Measurements from ENCODE around the gene ACADVL.
A peak's percentile ranks its signal among the peaks of the same experiment; 100 is the strongest.

Gene ACADVL

GRCh38 chr17:7246779-7247178 lies 27.0 kb downstream of the ACADVL start:
- TF ChIP-seq ZFX (IDR thresholded peaks at IDR 0.05; ENCODE audit: borderline replicate concordance), result no peak
- TF ChIP-seq CTCF (IDR thresholded peaks at IDR 0.05), result no peak
- no peak overlapping the region for H3K27ac ChIP-seq

- TF ChIP-seq CTCF (IDR thresholded peaks at IDR 0.05), result no peak
- no peak for TF ChIP-seq ZFX (IDR thresholded peaks at IDR 0.05; ENCODE audit: borderline replicate concordance)
- peak overlapping the region; percentile 99 for H3K27ac ChIP-seq
Observed at GRCh38 chr17:7248796-7249195, 29.1 kb downstream of the ACADVL start.

DNA sequence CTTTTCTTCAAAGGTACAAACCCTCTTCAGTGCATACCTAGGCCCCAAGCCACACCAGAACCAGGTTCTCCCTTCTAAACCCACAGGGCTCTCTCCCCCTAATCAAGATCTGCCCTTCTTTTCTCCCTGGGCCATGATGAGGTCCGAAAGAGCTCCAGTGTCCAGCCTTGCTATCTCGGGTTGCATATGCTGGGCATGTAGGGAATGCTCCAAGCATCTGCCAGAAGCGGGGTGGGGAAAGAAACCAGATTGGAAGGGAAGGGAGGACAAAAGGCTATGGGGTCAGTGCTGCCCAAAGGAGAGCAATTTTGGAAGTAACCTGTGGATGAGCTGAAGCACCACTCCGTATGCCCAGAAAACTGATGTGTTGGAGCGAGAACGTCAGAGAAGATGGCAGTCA lies 29.5 kb downstream of the ACADVL start:
- no peak for TF ChIP-seq CTCF (IDR thresholded peaks at IDR 0.05)
- no peak for TF ChIP-seq ZFX (IDR thresholded peaks at IDR 0.05; ENCODE audit: borderline replicate concordance)
- peak overlapping the region; percentile 99 for H3K27ac ChIP-seq

GRCh38 chr17:7249830-7250229 lies 30.1 kb downstream of the ACADVL start:
- no peak for TF ChIP-seq ZFX (IDR thresholded peaks at IDR 0.05; ENCODE audit: borderline replicate concordance)
- TF ChIP-seq CTCF (IDR thresholded peaks at IDR 0.05), result no peak
- peak overlapping the region; percentile 99 for H3K27ac ChIP-seq

GRCh38 chr17:7250695-7251627 lies 31.2 kb downstream of the ACADVL start:
- TF ChIP-seq CTCF (IDR thresholded peaks at IDR 0.05) (no peak), ZFX (IDR thresholded peaks at IDR 0.05; ENCODE audit: borderline replicate concordance) (no peak)
- peak overlapping the region; percentile 99 for H3K27ac ChIP-seq

- TF ChIP-seq ZFX (IDR thresholded peaks at IDR 0.05; ENCODE audit: borderline replicate concordance), result no peak
- no peak for TF ChIP-seq CTCF (IDR thresholded peaks at IDR 0.05)
Observed at GRCh38 chr17:7251661-7252175, 32.0 kb downstream of the ACADVL start, which contains the start of gene CTDNEP1. CTDNEP1 (minus strand) TSS chr17:7251734; CDS start chr17:7251296, 438 bp downstream.

More at GRCh38 chr17:7251661-7252175, 32.0 kb downstream of the ACADVL start, which contains the start of gene CTDNEP1:
- peak within 1 kb of the TSS; percentile 99 for H3K27ac ChIP-seq
